Stimulated activated CD4-positive, alpha-beta T cell treated with anti-CD3 and anti-CD28 coated beads, Interleukin-15, amount 100 ng/mL, for 48 hours (primary cell): ENCODE results near the gene HFE.
"Not testable (repeated sequence)": the region's sequence is repeated elsewhere in the genome, so short reads cannot be mapped to it uniquely, and the experiment has no call there.

Experiments
- DNase-seq, 2 donors: peaks; one replicate each; pipeline ENCODE4 v3.0.0-alpha.2; 2020; ENCODE audit warnings: low read depth in 2 of 2

The HFE gene, protein sequence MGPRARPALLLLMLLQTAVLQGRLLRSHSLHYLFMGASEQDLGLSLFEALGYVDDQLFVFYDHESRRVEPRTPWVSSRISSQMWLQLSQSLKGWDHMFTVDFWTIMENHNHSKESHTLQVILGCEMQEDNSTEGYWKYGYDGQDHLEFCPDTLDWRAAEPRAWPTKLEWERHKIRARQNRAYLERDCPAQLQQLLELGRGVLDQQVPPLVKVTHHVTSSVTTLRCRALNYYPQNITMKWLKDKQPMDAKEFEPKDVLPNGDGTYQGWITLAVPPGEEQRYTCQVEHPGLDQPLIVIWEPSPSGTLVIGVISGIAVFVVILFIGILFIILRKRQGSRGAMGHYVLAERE

DNA sequence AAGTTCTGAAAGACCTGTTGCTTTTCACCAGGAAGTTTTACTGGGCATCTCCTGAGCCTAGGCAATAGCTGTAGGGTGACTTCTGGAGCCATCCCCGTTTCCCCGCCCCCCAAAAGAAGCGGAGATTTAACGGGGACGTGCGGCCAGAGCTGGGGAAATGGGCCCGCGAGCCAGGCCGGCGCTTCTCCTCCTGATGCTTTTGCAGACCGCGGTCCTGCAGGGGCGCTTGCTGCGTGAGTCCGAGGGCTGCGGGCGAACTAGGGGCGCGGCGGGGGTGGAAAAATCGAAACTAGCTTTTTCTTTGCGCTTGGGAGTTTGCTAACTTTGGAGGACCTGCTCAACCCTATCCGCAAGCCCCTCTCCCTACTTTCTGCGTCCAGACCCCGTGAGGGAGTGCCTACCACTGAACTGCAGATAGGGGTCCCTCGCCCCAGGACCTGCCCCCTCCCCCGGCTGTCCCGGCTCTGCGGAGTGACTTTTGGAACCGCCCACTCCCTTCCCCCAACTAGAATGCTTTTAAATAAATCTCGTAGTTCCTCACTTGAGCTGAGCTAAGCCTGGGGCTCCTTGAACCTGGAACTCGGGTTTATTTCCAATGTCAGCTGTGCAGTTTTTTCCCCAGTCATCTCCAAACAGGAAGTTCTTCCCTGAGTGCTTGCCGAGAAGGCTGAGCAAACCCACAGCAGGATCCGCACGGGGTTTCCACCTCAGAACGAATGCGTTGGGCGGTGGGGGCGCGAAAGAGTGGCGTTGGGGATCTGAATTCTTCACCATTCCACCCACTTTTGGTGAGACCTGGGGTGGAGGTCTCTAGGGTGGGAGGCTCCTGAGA is at the start of gene HFE:
HFE (plus strand) TSS at position 146 of the 832 bp plus-strand sequence; CDS start at position 158, 12 bp downstream.
- DNase-seq, result no peak

- no peak for DNase-seq
Observed at GRCh38 chr6:26041946-26042345, 45.3 kb upstream of the HFE start.

DNA sequence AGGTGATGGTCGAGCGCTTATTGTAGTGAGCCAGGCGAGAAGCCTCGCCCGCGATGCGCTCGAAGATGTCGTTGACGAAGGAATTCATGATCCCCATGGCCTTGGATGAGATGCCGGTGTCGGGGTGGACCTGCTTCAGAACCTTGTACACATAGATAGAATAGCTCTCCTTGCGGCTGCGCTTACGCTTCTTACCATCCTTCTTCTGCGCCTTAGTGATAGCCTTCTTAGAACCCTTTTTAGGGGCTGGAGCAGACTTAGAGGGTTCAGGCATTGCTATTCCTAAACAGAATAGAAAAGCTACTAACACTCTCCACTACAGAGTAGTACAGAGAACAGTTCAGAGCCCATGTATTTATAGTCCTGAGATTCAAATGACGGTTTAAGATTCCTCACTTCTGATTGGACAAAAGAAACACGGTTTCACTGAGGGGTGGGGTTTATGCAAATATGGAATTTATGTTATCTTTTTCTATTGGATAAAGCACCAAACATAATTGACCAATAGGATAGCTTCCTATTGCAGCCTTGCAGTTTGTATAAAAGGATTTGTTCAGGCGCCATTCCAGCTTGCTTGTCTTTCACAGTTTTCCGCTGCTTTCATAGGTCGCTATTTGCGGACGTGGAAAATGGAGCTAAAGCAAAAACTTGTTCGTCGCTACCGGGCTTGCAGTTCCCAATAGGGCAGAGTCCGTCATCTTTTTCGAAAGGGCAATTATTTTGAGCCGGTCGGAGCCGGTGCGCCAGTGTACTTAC is 43.7 kb upstream of the HFE start:
- DNase-seq, result peak in 1 of 2 donors; percentile 43

GRCh38 chr6:26044140-26045064 is 42.8 kb upstream of the HFE start:
- DNase-seq, result peak in 1 of 2 donors; percentile 30

DNA sequence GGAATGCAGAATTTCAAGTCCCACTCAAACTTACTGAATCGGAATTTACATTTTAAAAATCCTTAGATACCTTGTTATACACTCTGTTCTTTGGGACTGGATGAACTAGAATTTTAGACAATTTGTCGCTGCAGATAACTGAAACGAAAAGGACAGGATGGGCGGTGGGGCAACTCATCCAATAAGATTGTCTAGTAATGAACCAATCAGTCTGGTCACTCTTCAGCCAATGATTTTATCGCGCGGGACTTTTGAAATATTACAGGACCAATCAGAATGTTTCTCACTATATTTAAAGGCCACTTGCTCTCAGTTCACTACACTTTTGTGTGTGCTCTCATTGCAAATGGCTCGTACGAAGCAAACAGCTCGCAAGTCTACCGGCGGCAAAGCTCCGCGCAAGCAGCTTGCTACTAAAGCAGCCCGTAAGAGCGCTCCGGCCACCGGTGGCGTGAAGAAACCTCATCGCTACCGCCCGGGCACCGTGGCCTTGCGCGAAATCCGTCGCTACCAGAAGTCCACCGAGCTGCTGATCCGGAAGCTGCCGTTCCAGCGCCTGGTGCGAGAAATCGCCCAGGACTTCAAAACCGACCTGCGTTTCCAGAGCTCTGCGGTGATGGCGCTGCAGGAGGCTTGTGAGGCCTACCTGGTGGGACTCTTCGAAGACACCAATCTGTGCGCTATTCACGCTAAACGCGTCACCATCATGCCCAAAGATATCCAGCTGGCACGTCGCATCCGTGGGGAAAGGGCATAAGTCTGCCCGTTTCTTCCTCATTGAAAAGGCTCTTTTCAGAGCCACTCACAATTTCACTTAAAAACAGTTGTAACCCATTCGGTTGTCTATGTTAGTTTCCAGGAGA is 41.9 kb upstream of the HFE start:
- DNase-seq, result peak; percentile 63 to 68

DNA sequence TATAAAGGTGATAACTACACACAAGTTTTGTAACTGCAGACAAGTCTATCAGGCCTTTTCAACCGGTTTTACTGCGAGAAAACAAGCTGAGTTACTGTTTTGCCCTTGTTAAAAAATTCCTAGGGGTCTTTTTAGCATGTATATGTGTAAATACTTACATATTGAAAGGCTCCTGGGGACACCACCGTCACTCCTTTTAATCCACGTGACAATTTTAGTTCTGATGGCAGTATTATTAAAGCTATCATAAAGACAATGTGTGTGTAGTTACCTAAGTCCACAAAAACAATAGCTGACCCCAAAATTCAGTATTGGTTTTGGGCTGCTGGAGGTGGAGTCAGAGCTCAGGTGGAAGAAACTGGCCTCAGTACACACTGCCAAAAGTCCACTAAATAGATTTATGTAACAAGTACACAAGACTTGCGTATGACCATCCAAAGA is 41.3 kb upstream of the HFE start:
- DNase-seq, result no peak

DNA sequence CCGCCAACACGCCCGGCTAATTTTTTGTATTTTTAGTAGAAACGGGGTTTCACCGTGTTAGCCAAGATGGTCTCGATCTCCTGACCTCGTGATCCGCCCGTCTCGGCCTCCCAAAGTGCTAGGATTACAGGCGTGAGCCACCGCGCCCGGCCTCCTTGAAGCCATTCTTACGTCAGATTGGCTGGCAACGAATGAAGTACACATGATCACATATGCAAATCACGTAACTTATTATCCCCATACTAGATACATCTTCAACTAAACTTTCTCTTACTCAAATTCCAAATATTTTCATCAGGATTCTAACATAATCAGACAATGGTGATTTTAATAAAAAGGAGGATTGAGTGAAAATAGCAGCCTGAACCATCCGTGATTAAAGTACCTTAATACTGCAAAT is 39.9 kb upstream of the HFE start:
- DNase-seq, result not testable (repeated sequence)

DNA sequence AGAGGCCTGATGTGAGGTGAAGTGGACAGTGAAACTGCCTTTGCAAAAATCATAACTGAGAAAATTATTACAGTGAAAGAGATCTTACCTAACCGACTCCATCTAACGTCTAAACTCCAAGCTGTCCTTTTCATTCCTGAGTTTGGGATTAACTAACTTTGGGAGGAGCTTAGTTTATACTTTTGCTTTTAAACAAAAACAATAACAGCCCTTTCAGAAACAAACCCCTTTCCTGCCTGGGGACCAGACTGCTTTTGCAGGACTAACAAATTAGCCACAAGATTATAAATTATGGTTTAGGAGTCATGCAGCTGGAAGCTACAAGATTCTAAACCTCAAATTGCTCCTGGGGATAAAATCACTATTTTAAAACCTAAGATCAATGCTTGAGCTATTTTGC is 38.6 kb upstream of the HFE start:
- DNase-seq, result no peak

GRCh38 chr6:26051665-26052310 is 35.4 kb upstream of the HFE start:
- DNase-seq, result no peak

GRCh38 chr6:26052762-26053250 is 34.4 kb upstream of the HFE start:
- not testable (repeated sequence) for DNase-seq

GRCh38 chr6:26053992-26054780 is 33.0 kb upstream of the HFE start:
- DNase-seq, result no peak

- DNase-seq, result peak; percentile 76 to 87
Observed at GRCh38 chr6:26054781-26055718, 32.2 kb upstream of the HFE start.

DNA sequence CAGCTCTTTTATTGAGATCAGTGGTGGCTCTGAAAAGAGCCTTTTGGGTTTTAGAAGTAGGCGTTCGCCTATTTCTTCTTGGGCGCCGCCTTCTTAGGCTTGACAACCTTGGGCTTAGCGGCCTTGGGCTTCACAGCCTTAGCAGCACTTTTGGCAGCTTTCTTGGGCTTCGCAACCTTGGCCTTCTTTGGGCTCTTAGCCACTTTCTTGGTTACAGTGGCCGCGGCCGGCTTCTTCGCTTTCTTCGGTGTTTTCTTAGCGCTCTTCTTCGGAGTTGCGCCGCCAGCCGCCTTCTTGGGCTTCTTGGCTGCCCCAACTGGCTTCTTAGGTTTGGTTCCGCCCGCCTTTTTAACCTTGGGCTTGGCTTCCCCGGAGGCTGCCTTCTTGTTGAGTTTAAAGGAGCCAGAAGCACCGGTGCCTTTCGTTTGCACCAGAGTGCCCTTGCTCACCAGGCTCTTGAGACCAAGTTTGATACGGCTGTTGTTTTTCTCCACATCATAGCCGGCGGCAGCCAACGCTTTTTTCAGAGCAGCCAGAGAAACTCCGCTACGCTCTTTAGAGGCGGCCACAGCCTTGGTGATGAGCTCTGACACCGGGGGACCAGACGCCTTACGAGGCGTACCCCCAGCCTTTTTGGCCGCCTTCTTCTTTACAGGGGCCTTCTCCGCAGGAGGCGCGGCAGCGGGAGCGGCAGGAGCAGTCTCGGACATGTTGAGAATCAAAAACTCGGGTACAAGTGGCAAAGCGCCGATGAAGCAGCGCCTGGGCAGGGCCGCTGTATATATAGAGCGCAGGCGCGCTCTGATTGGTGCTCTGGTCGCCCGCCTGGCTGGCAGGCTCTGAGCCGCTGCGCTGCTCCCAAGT is 31.3 kb upstream of the HFE start:
- DNase-seq, result peak; percentile 81 to 84

DNA sequence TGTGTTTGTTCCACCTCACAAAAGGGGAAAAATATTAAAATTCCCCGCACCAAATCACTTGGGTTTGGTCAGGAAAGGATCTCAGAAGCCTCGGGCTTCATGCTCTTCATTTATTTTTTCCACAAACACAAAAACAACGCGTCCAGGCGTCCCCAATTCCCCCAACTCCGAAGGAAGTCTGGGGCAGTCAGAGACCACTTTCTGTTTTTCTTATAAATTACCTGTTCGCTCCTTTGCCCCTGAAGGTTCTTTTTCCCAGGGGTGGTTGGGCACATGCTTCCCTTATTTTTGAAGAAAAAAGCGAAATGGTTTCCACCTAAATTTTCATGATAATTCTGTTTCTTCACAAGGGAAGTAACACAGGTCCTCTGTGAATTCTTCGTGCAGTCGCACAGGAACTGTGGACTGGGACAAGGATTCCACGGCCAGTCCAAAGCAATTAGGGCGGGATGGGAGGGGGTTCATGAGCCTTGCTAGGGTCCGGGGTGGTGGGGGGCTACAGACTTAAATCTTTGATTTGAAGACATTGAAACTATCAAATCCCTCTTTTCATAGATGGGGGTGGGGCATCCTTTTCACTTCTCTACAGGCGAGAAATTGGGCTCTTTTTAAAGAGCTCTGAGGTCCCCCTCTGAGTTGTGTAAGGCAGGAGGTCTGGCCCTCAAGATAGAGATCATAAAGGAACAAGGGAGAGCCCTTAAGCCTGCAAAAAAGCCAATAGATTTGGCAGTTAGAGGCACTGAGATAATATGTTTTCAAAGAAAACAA is 30.5 kb upstream of the HFE start:
- DNase-seq, result peak in 1 of 2 donors; percentile 2

- DNase-seq, result no peak
Observed at GRCh38 chr6:26057899-26058298, 29.3 kb upstream of the HFE start.
